Lung microvascular endothelial cell (primary cell): Measurements from ENCODE around the gene MYADM. TPM values are rescaled to one million over a fixed set of nuclear protein-coding genes. Genes with fewer than 3 reads are reported as not detected.

Experiments
- DNase-seq, 2 donors: peaks; one replicate each; pipeline versions ENCODE4 v3.0.0 to v3.0.0-alpha.2; 2010; ENCODE audit warnings: low read depth in 2 of 2
- total RNA-seq: library from RNA; depleted of rRNA; stranded (reverse); fragments of >200 nt; gene quantifications from 2 replicates; pipeline ENCODE4 v1.2.1, GENCODE V29; 2014

Gene MYADM
- total RNA-seq, 1 donor from 2014 or later: 8.3 TPM

- no peak for DNase-seq
Measured at GRCh38 chr19:53884256-53884655, 16.6 kb downstream of the MYADM start.

GRCh38 chr19:53885036-53885435 lies 17.4 kb downstream of the MYADM start:
- DNase-seq: no peak

GRCh38 chr19:53892301-53892980 lies 24.8 kb downstream of the MYADM start:
- no peak for DNase-seq

GRCh38 chr19:53892981-53893325 lies 25.3 kb downstream of the MYADM start:
- peak in 1 of 2 donors; percentile 30 for DNase-seq

- DNase-seq: no peak
Measured at GRCh38 chr19:53894707-53895106, 27.0 kb downstream of the MYADM start.

- no peak for DNase-seq
Measured at GRCh38 chr19:53896682-53897081, 29.0 kb downstream of the MYADM start.

- no peak for DNase-seq
Measured at GRCh38 chr19:53897459-53897858, 29.8 kb downstream of the MYADM start.

GRCh38 chr19:53898166-53898565 lies 30.5 kb downstream of the MYADM start:
- DNase-seq: no peak

GRCh38 chr19:53898636-53899341 lies 31.1 kb downstream of the MYADM start:
- no peak for DNase-seq

- DNase-seq: no peak
Measured at GRCh38 chr19:53900191-53900860, 32.6 kb downstream of the MYADM start.

- peak; percentile 43 to 53 for DNase-seq
Measured at GRCh38 chr19:53903055-53903680, 35.5 kb downstream of the MYADM start.

- DNase-seq: no peak
Measured at GRCh38 chr19:53904909-53905308, 37.2 kb downstream of the MYADM start.

- no peak for DNase-seq
Measured at GRCh38 chr19:53905787-53906186, 38.1 kb downstream of the MYADM start.

- peak in 1 of 2 donors; percentile 35 for DNase-seq
Measured at GRCh38 chr19:53906211-53907192, 38.8 kb downstream of the MYADM start.

- DNase-seq: no peak
Measured at GRCh38 chr19:53907193-53907581, 39.5 kb downstream of the MYADM start.

- DNase-seq: no peak
Measured at GRCh38 chr19:53907690-53908089, 40.0 kb downstream of the MYADM start.

- DNase-seq: peak; percentile 36 to 56
Measured at GRCh38 chr19:53908106-53908934, 40.6 kb downstream of the MYADM start.

- no peak for DNase-seq
Measured at GRCh38 chr19:53908935-53909415, 41.3 kb downstream of the MYADM start, which contains the start of gene CACNG7. CACNG7 (plus strand) TSS chr19:53909278; CDS start chr19:53912832, 3,554 bp downstream.

GRCh38 chr19:53909471-53910169 lies 41.9 kb downstream of the MYADM start:
- DNase-seq: no peak
